C4-2B (cell line): ENCODE results near the gene TRAPPC14.
"Not testable (repeated sequence)": the region's sequence is repeated elsewhere in the genome, so short reads cannot be mapped to it uniquely, and the experiment has no call there.

ENCODE experiments used
- CTCF ChIP-seq: fragments of 450-650 bp; conservative IDR thresholded peaks from 2 replicates; pipeline ENCODE4 v1.5.1; 2017; ENCODE audit warnings: mild to moderate bottlenecking
- ZFX ChIP-seq: fragments of 450-650 bp; IDR thresholded peaks from 2 replicates; pipeline ENCODE4 v1.6.1; 2017

DNA sequence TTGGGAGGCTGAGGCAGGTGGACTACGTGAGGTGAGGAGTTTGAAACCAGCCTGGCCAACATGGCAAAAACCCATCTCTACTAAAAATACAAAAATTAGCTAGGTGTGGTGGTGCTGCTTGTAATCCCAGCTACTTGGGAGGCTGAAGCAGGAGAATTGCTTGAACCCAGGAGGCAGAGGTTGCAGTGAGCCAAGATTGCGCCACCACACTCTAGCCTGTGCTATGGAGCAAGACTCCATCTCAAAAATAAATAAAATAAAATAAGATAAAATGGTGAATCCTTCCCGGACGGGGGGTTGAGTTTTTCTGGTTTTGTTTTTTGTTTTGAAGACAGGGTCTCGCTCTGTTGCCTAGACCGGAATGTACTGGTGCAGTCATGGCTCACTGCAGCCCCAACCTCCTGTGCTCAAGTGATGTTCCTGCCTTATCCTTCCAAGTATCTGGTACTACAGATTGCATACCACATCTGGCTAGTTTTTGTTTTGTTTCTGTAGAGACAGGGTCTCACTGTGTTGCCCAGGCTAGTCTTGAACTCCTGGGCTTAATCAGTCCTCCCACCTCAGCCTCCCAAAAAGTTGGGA lies 33.8 kb upstream of the TRAPPC14 start:
- not testable (repeated sequence) for TF ChIP-seq CTCF, ZFX
